Panc1 (cell line): ENCODE results near the gene SLC6A4. TPM values are rescaled to one million over a fixed set of nuclear protein-coding genes. Genes with fewer than 3 reads are reported as not detected.

Experiments
- ATAC-seq: fragments of 200-7000 bp; cut with Tn5 transposase; 2 replicates; pipeline ENCODE4 v1.9.1; 2020; ENCODE audit warnings: mild to moderate bottlenecking, moderate library complexity
- BruUV-seq: library from RNA; stranded (reverse); fragments of 400-500 nt; replicated peaks from 2 replicates; lab custom pipeline; 2021; lab: Mats Ljungman, UMichigan
- CTCF ChIA-PET: fragments of 300-600 bp; sonication (Branson Sonifier 250); formaldehyde crosslinking; loops from one replicate; lab custom pipeline; 2022; ENCODE audit warnings: antibody characterized with exemption; lab: Charles Lee
- POLR2A ChIA-PET: fragments of 300-600 bp; sonication (Branson Sonifier 250); formaldehyde crosslinking; loops from one replicate; lab custom pipeline; 2022; ENCODE audit warnings: antibody characterized with exemption; lab: Charles Lee
- DNase-seq: peaks from one replicate; pipeline ENCODE4 v3.0.0-alpha.2; 2010; ENCODE audit warnings: low read depth, low spot score
- H3K27ac ChIP-seq: 2 replicates; pipeline ENCODE4 v1.5.1; 2011; ENCODE audit warnings: mild to moderate bottlenecking, low read length, inconsistent platforms
- H3K27me3 ChIP-seq: fragments of 200-500 bp; sonication (Bioruptor generic); 2 replicates; pipeline ENCODE4 v1.6.0; 2014; ENCODE audit warnings: low read length, inconsistent platforms; ENCODE audit not compliant: control insufficient read depth, insufficient read depth
- H3K36me3 ChIP-seq: fragments of 200-500 bp; sonication (Bioruptor generic); 2 replicates; pipeline ENCODE4 v1.5.1; 2014; ENCODE audit warnings: inconsistent platforms, mild to moderate bottlenecking, low read length, moderate library complexity; ENCODE audit not compliant: control insufficient read depth, insufficient read depth
- H3K4me1 ChIP-seq: 2 replicates; pipeline ENCODE4 v1.5.1; 2011; ENCODE audit warnings: inconsistent platforms, mild to moderate bottlenecking, low read length, moderate library complexity; ENCODE audit not compliant: control insufficient read depth, insufficient read depth
- H3K4me3 ChIP-seq, 2 experiments: 2 replicates each; pipeline ENCODE4 v1.5.1; 2011 to 2012; ENCODE audit warnings: low read depth in 2 of 2, low read length in 2 of 2, mild to moderate bottlenecking in 2 of 2, inconsistent platforms in 1 of 2, moderate library complexity in 1 of 2
- H3K9me3 ChIP-seq: fragments of 200-500 bp; sonication (Bioruptor generic); 2 replicates; pipeline ENCODE4 v1.5.1; 2014; ENCODE audit warnings: low read depth, mild to moderate bottlenecking, inconsistent platforms, low read length, moderate library complexity; ENCODE audit not compliant: control insufficient read depth, insufficient read depth
- POLR2AphosphoS5 ChIP-seq: IDR thresholded peaks from 2 replicates; pipeline ENCODE4 v1.6.1; 2012; ENCODE audit warnings: mild to moderate bottlenecking, low read depth, low read length, moderate library complexity
- SIN3A ChIP-seq: IDR thresholded peaks from 2 replicates; pipeline ENCODE4 v1.6.1; 2012; ENCODE audit warnings: low read depth, mild to moderate bottlenecking, low read length, moderate library complexity, borderline replicate concordance; ENCODE audit not compliant: insufficient read depth
- TCF7L2 ChIP-seq: IDR thresholded peaks from 2 replicates; pipeline ENCODE4 v1.6.1; 2011; ENCODE audit warnings: mild to moderate bottlenecking, low read depth, low read length, inconsistent platforms
- in situ Hi-C: cut with HindIII; loops from 2 replicates; pipeline ENCODE4 v1.10.0; 2016; ENCODE audit warnings: low sequenced_read_pairs, low pct_unique_long_range_greater_than_20kb
- intact Hi-C: fragments of 100-400 bp; cut with micrococcal nuclease; formaldehyde crosslinking; loops from one replicate; pipeline ENCODE4 v1.10.0; 2022; ENCODE audit not compliant: unreplicated experiment
- total RNA-seq: library from RNA; stranded (reverse); gene quantifications from one replicate; pipeline ENCODE4 v1.2.1, GENCODE V29; 2021; ENCODE audit not compliant: unreplicated experiment
- TF ChIP-seq, protein P1 (sequence below): fragments of 450-650 bp; IDR thresholded peaks from 2 replicates; pipeline ENCODE4 v1.5.1; 2017; ENCODE audit warnings: mild to moderate bottlenecking
- TF ChIP-seq, protein P2 (sequence below), 2 experiments: IDR thresholded peaks; 2 replicates each; pipeline ENCODE4 v1.6.1; 2011 to 2012; ENCODE audit warnings: low read depth in 2 of 2, control low read depth in 1 of 2, low read length in 1 of 2, mild to moderate bottlenecking in 1 of 2, moderate library complexity in 1 of 2; ENCODE audit not compliant: insufficient read depth in 1 of 2

Gene SLC6A4
- total RNA-seq, 1 experiment from 2014 or later: not detected

DNA sequence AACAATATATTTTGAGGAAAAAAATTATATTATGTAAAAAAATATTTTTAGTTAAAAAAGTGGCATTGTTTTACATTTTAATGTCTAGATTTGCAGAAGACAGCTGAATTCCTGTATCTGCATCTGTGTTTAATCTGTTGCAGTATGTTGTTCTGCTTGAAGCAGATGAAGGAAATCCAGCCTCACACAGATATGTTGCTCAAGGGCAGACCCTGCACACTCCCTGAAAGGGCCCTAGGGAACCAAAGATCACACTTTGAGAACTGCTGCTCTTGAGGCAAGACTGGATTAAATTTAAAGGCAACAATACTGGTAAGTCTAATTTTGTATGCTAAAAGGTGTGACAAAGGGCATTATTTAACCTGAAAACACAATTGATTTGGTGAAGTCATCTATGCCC is 16.4 kb upstream of the SLC6A4 start:
- H3K4me3 ChIP-seq: no peak overlapping the region
- no peaks in the 10 kb centered on the region for H3K27me3 ChIP-seq
- DNase-seq (no peak), ATAC-seq (no peak)
- CTCF ChIA-PET: no interaction called here
- TF ChIP-seq TCF7L2: no peak
- TF ChIP-seq, protein P1, sequence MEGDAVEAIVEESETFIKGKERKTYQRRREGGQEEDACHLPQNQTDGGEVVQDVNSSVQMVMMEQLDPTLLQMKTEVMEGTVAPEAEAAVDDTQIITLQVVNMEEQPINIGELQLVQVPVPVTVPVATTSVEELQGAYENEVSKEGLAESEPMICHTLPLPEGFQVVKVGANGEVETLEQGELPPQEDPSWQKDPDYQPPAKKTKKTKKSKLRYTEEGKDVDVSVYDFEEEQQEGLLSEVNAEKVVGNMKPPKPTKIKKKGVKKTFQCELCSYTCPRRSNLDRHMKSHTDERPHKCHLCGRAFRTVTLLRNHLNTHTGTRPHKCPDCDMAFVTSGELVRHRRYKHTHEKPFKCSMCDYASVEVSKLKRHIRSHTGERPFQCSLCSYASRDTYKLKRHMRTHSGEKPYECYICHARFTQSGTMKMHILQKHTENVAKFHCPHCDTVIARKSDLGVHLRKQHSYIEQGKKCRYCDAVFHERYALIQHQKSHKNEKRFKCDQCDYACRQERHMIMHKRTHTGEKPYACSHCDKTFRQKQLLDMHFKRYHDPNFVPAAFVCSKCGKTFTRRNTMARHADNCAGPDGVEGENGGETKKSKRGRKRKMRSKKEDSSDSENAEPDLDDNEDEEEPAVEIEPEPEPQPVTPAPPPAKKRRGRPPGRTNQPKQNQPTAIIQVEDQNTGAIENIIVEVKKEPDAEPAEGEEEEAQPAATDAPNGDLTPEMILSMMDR: no peak
- no peak for TF ChIP-seq SIN3A
- TF ChIP-seq, protein P2, sequence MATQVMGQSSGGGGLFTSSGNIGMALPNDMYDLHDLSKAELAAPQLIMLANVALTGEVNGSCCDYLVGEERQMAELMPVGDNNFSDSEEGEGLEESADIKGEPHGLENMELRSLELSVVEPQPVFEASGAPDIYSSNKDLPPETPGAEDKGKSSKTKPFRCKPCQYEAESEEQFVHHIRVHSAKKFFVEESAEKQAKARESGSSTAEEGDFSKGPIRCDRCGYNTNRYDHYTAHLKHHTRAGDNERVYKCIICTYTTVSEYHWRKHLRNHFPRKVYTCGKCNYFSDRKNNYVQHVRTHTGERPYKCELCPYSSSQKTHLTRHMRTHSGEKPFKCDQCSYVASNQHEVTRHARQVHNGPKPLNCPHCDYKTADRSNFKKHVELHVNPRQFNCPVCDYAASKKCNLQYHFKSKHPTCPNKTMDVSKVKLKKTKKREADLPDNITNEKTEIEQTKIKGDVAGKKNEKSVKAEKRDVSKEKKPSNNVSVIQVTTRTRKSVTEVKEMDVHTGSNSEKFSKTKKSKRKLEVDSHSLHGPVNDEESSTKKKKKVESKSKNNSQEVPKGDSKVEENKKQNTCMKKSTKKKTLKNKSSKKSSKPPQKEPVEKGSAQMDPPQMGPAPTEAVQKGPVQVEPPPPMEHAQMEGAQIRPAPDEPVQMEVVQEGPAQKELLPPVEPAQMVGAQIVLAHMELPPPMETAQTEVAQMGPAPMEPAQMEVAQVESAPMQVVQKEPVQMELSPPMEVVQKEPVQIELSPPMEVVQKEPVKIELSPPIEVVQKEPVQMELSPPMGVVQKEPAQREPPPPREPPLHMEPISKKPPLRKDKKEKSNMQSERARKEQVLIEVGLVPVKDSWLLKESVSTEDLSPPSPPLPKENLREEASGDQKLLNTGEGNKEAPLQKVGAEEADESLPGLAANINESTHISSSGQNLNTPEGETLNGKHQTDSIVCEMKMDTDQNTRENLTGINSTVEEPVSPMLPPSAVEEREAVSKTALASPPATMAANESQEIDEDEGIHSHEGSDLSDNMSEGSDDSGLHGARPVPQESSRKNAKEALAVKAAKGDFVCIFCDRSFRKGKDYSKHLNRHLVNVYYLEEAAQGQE (IDR thresholded peaks at IDR 0.05; ENCODE audit: insufficient read depth in 1 of 2, low read depth in 2 of 2, low read length in 1 of 2): no peak
- no peak for TF ChIP-seq POLR2AphosphoS5
- no peak overlapping the region for H3K27ac ChIP-seq
- BruUV-seq: no TSS peak
- in situ Hi-C loops (no loop called here), intact Hi-C loops (no loop called here)
- no peaks in the 10 kb centered on the region for H3K9me3 ChIP-seq
- no peaks in the 10 kb centered on the region for H3K4me1 ChIP-seq
- POLR2A ChIA-PET: no interaction called here
- peaks cover 9% of the 10 kb centered on the region; the same call in 1 of the 2 replicates for H3K36me3 ChIP-seq

DNA sequence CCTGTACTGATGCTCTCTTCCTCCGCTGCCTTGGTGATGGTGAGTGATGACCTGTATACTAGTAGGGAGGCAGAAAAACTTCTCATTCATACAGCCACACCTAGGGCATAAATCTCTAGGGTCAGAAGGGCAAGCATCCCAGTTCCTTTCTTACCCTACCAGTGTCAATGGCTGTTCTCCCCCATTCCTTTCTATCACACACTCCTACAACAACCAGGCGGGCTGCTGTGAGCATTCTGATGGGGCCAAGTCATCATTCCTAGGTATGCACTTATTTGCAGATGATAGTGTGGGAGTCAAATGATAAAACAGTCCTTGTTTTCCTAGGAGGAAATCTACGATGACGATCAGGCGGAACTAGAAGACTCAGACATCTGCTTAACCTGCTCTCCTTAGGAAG is 14.0 kb upstream of the SLC6A4 start:
- TF ChIP-seq, protein P2 (IDR thresholded peaks at IDR 0.05; ENCODE audit: insufficient read depth in 1 of 2, low read depth in 2 of 2, low read length in 1 of 2): no peak
- TF ChIP-seq, protein P1: no peak
- TF ChIP-seq SIN3A (no peak), POLR2AphosphoS5 (no peak), TCF7L2 (no peak)
- intact Hi-C loops (no loop called here), in situ Hi-C loops (no loop called here)
- H3K36me3 ChIP-seq: 0 out of 2 replicates have a peak, but pooled peaks cover 3% of the 10 kb centered on the region
- no peaks in the 10 kb centered on the region for H3K9me3 ChIP-seq
- ATAC-seq (no peak), DNase-seq (no peak)
- no peaks in the 10 kb centered on the region for H3K4me1 ChIP-seq
- ChIA-PET CTCF (no interaction called here), POLR2A (no interaction called here)
- no peak overlapping the region for H3K27ac ChIP-seq
- H3K27me3 ChIP-seq: no peaks in the 10 kb centered on the region
- BruUV-seq: no TSS peak
- no peak overlapping the region for H3K4me3 ChIP-seq
